Spleen (tissue), 11 donors: ENCODE measurements around the gene LRRC8B. TPM values are rescaled to one million over a fixed set of nuclear protein-coding genes. Genes with fewer than 3 reads are reported as not detected.

ENCODE experiments used
- DNase-seq: peaks from one replicate; pipeline ENCODE4 v3.0.0-alpha.2; 2020
- H3K27ac ChIP-seq, 8 donors: fragments of 200-600 bp; sonication (generic) in 7 of 8; 1 replicate in 4 of 8; 2 replicates in 4 of 8; pipeline versions ENCODE4 v1.5.0 to v1.8.0; 2016 to 2021; ENCODE audit warnings: inconsistent platforms in 4 of 8, mild to moderate bottlenecking in 4 of 8, moderate library complexity in 1 of 8
- H3K27me3 ChIP-seq, 7 donors: fragments of 200-600 bp; sonication (generic) in 6 of 7; replicated peaks in 1 of 7; 1 replicate in 4 of 7; 2 replicates in 3 of 7; pipeline versions ENCODE4 v1.5.0 to v1.8.0; 2016 to 2021; ENCODE audit warnings: inconsistent platforms in 3 of 7, mild to moderate bottlenecking in 1 of 7
- H3K36me3 ChIP-seq, 6 donors: fragments of 200-600 bp; sonication (generic) in 5 of 6; 1 replicate in 4 of 6; 2 replicates in 2 of 6; pipeline versions ENCODE4 v1.5.0 to v1.8.0; 2016 to 2021; ENCODE audit warnings: inconsistent platforms in 2 of 6
- H3K4me1 ChIP-seq, 6 donors: fragments of 200-600 bp; sonication (generic) in 5 of 6; 1 replicate in 3 of 6; 2 replicates in 3 of 6; pipeline versions ENCODE4 v1.5.0 to v1.8.0; 2016 to 2021; ENCODE audit warnings: inconsistent platforms in 3 of 6
- H3K4me3 ChIP-seq, 8 donors: fragments of 200-600 bp; sonication (generic) in 7 of 8; 1 replicate in 4 of 8; 2 replicates in 4 of 8; pipeline versions ENCODE4 v1.5.0 to v1.8.0; 2016 to 2021; ENCODE audit warnings: inconsistent platforms in 4 of 8, mild to moderate bottlenecking in 4 of 8, moderate library complexity in 2 of 8
- H3K9me3 ChIP-seq, 8 donors: fragments of 200-600 bp; sonication (generic) in 7 of 8; 1 replicate in 4 of 8; 2 replicates in 4 of 8; pipeline versions ENCODE4 v1.5.0 to v1.8.0; 2016 to 2021; ENCODE audit warnings: inconsistent platforms in 4 of 8
- POLR2A ChIP-seq, 3 donors: fragments of 450-650 bp; IDR thresholded peaks; one replicate each; pipeline ENCODE4 v1.5.1; 2017; ENCODE audit warnings: antibody characterized with exemption in 3 of 3, mild to moderate bottlenecking in 1 of 3
- POLR2AphosphoS5 ChIP-seq, 3 donors: sonication (generic); formaldehyde crosslinking; IDR thresholded peaks; one replicate each; pipeline ENCODE4 v1.5.1; 2017; ENCODE audit warnings: antibody characterized with exemption in 3 of 3
- WGBS, 5 donors: extraction: QIAGEN DNeasy Blood & Tissue Kit in 3 of 5; methylation state at CpG; one replicate each; pipeline versions ENCODE4 v1.1.5 to v1.1.7; 2013 to 2018; 5-methylcytosine and 5-hydroxymethylcytosine counted together
- intact Hi-C: fragments of 100-400 bp; cut with DNase I; formaldehyde crosslinking; loops from one replicate; pipeline ENCODE4 v1.15.0; 2023; ENCODE audit warnings: low total_unique reads
- polyA plus RNA-seq, 3 donors: library from polyadenylated mRNA; stranded (reverse); fragments of 200-250 nt; gene quantifications; one replicate each; pipeline ENCODE4 v1.2.1, GENCODE V29; 2013
- total RNA-seq, 7 donors: library from RNA; depleted of rRNA in 3 of 7; stranded (reverse); fragments of >200 nt in 3 of 7; fragmentation: NEBNext Ultra II Directional in 4 of 7; extraction: Animal tissue kit (Norgen Biotek cat#: 25700) in 4 of 7; gene quantifications; one replicate each; pipeline versions ENCODE4 v1.1.0 to v1.2.1, GENCODE V29; 2016 to 2021
- TF ChIP-seq, protein P1 (sequence below), 11 experiments: fragments of 200-600 bp in 7 of 11; fragments of 450-650 bp in 4 of 11; sonication (generic) in 4 of 11; IDR thresholded peaks in 8 of 11; conservative IDR thresholded peaks in 3 of 11; 1 replicate in 7 of 11; 2 replicates in 4 of 11; pipeline versions ENCODE4 v1.4.0 to v1.8.0; 2016 to 2021; ENCODE audit warnings: antibody characterized with exemption in 11 of 11, inconsistent platforms in 4 of 11, mild to moderate bottlenecking in 1 of 11
- donor health status: healthy with polysubstance abuse.
- donor health status: DM: no; HTN: no; CAD: no; lungs with moderate emphysema.
- donor health status: DM: no; HTN: no; CAD: no.
- donor health status: Bipolar disorder and iron deficiency.
- donor health status: healthy.
- donor health status: DM: no; HTN: no; CAD: no.
- donor health status: DM: yes; HTN: yes; CAD: no.

Gene LRRC8B
- total and polyA plus RNA-seq, 10 donors: 1.7 to 22.5 (median 13.1) TPM

DNA sequence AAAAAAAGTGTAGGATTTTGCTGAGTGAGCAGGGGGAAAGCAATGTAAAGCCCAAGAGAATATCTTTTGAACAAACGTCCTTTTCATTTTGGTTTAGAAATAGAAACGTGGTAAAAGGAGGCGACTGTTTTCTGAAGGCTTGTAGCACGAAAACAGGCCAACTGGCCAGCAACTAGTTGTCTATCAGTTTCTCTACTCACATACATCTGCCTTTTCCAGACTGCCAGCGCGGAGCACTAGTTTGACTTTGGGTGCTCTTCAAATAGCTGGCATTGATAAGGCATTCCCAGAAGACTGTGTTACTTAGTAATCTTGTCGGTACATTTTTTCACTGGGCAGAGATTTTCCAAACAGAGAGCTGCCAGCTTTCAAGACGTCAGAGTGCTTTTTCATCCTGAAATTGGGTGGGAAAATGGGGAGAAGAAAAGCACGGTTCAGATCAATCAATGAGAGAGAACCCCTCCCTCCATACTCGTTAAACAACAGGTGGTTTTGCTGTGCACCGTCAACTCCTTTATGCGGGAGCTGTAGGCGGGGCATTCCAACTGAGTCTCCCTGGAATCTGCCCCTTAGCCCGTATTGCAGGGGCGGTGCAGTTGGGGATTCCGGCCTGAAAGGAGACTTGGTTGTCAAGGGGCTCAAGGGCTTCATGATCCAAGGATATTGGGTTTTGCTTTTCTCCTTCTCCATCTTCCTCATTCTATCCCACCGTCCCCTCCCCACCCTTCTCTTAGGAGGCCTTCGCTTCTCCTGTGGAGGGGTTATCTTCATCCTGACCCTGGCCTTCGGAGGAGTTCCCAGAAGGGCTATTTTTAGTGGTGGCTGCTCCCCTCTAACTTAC lies 107.4 kb downstream of the LRRC8B start:
- TF ChIP-seq POLR2A (IDR thresholded peaks at IDR 0.05): no peak
- TF ChIP-seq, protein P1, sequence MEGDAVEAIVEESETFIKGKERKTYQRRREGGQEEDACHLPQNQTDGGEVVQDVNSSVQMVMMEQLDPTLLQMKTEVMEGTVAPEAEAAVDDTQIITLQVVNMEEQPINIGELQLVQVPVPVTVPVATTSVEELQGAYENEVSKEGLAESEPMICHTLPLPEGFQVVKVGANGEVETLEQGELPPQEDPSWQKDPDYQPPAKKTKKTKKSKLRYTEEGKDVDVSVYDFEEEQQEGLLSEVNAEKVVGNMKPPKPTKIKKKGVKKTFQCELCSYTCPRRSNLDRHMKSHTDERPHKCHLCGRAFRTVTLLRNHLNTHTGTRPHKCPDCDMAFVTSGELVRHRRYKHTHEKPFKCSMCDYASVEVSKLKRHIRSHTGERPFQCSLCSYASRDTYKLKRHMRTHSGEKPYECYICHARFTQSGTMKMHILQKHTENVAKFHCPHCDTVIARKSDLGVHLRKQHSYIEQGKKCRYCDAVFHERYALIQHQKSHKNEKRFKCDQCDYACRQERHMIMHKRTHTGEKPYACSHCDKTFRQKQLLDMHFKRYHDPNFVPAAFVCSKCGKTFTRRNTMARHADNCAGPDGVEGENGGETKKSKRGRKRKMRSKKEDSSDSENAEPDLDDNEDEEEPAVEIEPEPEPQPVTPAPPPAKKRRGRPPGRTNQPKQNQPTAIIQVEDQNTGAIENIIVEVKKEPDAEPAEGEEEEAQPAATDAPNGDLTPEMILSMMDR (IDR thresholded peaks at IDR 0.05 in 8 of 11, conservative IDR thresholded peaks at IDR 0.05 in 3 of 11): no peak
- no peak for TF ChIP-seq POLR2AphosphoS5 (IDR thresholded peaks at IDR 0.05)
- intact Hi-C loops: loop anchor here (2.0 kb wide), 1 partner anchor 131 kb away; no protein-coding TSS in a partner anchor
- 38 to 44% (median 43%) methylated on average over 19 of the region's 19 CpGs for WGBS, 5 donors

DNA sequence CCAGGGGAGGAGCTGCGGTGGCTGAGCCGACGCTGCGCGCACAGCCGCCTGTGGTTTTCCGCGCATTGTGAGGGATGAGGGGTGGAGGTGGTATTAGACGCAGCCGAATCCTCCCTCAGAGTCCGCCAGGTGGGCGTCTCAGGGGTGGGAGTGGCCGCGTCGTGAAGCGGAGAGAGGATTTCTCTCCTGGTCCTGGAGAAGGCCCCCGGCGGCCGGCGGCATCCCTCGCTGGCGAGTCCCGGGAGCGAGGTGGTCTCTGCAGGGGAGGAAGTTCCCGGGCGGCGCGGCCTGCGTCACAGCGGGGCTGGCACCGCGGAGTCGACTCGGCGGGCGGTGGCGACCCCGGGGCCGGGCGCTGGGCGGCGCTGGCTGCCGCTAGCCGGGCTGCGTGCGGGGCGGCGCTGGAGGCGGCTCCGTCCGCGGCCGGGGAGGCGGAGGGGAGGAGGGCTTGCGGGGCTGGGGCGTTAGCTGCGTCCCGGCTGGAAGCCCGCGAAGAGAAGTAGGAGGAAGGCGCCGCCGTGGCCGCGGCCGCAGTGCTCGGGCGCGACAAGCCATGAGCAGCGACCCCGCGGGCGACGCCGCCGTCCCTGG lies 108.1 kb downstream of the LRRC8B start, which contains the start of gene LRRC8C:
Gene LRRC8C (plus strand): TSS at position 464 of the 591 bp plus-strand sequence. CDS start 53,354 bp downstream, outside the sequence.
- intact Hi-C loops: loop anchor here (2.0 kb wide), 1 partner anchor 130 kb away; no protein-coding TSS in a partner anchor
- DNase-seq: peak; percentile 99
- Histone ChIP-seq H3K9me3 (no peaks in the 10 kb centered on the region), H3K4me1 (peaks cover 5 to 82% (median 52%) of the 10 kb centered on the region in 6 donors), H3K27ac (peak within 1 kb of the TSS; percentile 77 to 97 (median 95)), H3K4me3 (peak within 1 kb of the TSS; percentile 63 to 91 (median 86)), H3K27me3 (no peaks in the 10 kb centered on the region), H3K36me3 (no peaks in the 10 kb centered on the region)
- 0 to 1% (median 0%) methylated on average over 11 to 76 of the region's 76 CpGs for WGBS, 5 donors
- TF ChIP-seq, protein P1 (IDR thresholded peaks at IDR 0.05 in 8 of 11, conservative IDR thresholded peaks at IDR 0.05 in 3 of 11): peak in 10 of 11 experiments; percentile 27 to 79 (median 63)
- TF ChIP-seq POLR2AphosphoS5 (IDR thresholded peaks at IDR 0.05): peak; percentile 69 to 81 (median 74)
- no peak for TF ChIP-seq POLR2A (IDR thresholded peaks at IDR 0.05)

More for the DNA sequence above, 107.4 kb downstream of the LRRC8B start:
- H3K36me3 ChIP-seq: no peaks in the 10 kb centered on the region
- peak overlapping the region; percentile 63 to 91 (median 86) for H3K4me3 ChIP-seq
- no peaks in the 10 kb centered on the region for H3K27me3 ChIP-seq
- H3K9me3 ChIP-seq: no peaks in the 10 kb centered on the region
- DNase-seq: no peak
- peaks cover 5 to 75% (median 46%) of the 10 kb centered on the region in 6 donors for H3K4me1 ChIP-seq
- peak overlapping the region; percentile 77 to 97 (median 95) for H3K27ac ChIP-seq

DNA sequence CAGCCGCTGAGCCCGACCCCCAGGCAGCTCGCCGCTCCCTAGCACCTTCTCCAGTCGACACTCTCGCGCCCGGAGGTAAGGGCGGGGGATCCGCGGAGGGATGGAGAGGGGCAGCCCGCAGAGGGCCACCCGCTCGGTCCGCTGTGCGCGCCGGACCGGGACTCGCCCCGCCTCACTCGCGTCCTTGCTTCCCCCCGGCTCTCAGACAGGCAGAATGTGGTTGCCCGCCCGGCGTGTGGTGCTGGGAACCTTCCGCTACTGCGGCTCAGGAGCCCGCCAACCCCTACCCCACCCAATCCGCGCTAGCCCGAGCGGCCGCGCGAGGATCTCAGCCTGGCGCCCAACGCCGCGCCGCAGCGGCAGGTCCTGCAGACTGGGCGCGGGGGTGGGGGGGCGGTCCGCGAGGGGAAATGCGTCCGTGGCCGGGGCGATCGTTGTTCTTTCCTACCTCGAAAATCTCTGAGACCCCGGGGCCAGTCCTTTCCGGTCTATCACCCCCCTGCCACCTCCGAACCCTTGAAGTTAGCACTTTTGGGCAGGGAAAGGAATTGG lies 108.7 kb downstream of the LRRC8B start:
- Histone ChIP-seq H3K27ac (peak overlapping the region; percentile 77 to 97 (median 95)), H3K4me3 (peak overlapping the region; percentile 63 to 91 (median 86)), H3K36me3 (no peaks in the 10 kb centered on the region), H3K9me3 (no peaks in the 10 kb centered on the region), H3K4me1 (peaks cover 5 to 86% (median 54%) of the 10 kb centered on the region in 6 donors), H3K27me3 (no peaks in the 10 kb centered on the region)
- TF ChIP-seq, protein P1 (IDR thresholded peaks at IDR 0.05 in 8 of 11, conservative IDR thresholded peaks at IDR 0.05 in 3 of 11): no peak
- peak; percentile 69 to 86 (median 81) for TF ChIP-seq POLR2AphosphoS5 (IDR thresholded peaks at IDR 0.05)
- peak; percentile 94 for DNase-seq
- intact Hi-C loops: loop anchor here (2.0 kb wide), 1 partner anchor 129 kb away; no protein-coding TSS in a partner anchor
- WGBS, 5 donors: 0 to 1% (median 0%) methylated on average over 1 to 57 of the region's 57 CpGs
